GM12878 (cell line): ENCODE measurements around the gene MFGE8. TPM values are rescaled to one million over a fixed set of nuclear protein-coding genes. Genes with fewer than 3 reads are reported as not detected.
A peak's percentile ranks its signal among the peaks of the same experiment; 100 is the strongest.

ENCODE experiments used
- ATAC-seq: fragments of 200-7000 bp; cut with Tn5 transposase; 3 replicates; pipeline ENCODE4 v1.9.1; 2020; ENCODE audit warnings: mild to moderate bottlenecking, moderate library complexity
- BruUV-seq: library from RNA; stranded (reverse); fragments of 400-500 nt; replicated peaks from 2 replicates; lab custom pipeline; 2021; lab: Mats Ljungman, UMichigan
- CTCF ChIA-PET: fragments of 300-600 bp; sonication (Branson Sonifier 250); formaldehyde crosslinking; extraction: SDS; loops from one replicate; lab custom pipeline; 2021; ENCODE audit warnings: inconsistent platforms; lab: Yijun Ruan, JAX
- POLR2A ChIA-PET: fragments of 350-600 bp; formaldehyde crosslinking; extraction: SDS; loops from one replicate; lab custom pipeline; 2021; ENCODE audit warnings: inconsistent platforms; lab: Charles Lee
- RAD21 ChIA-PET: fragments of 300-600 bp; sonication (Branson Sonifier 250); formaldehyde crosslinking; loops from one replicate; lab custom pipeline; 2023; ENCODE audit warnings: antibody characterized with exemption; ENCODE audit not compliant: unreplicated experiment; lab: Charles Lee
- SMC1A ChIA-PET: fragments of 300-600 bp; sonication (Branson Sonifier 250); formaldehyde crosslinking; loops from one replicate; lab custom pipeline; 2023; ENCODE audit not compliant: unreplicated experiment, uncharacterized antibody; lab: Charles Lee
- DNase-seq: peaks from one replicate; pipeline ENCODE4 v3.0.0-alpha.2; 2011; ENCODE audit warnings: low read depth, low spot score
- FAIRE-seq: peaks from 3 replicates; lab custom pipeline; 2011; peaks lifted over from hg19 to GRCh38; lab: Jason Lieb, UNC
- H2AFZ ChIP-seq: 2 replicates; pipeline ENCODE4 v1.6.0; 2011; ENCODE audit warnings: low read depth, low read length, control low read depth; ENCODE audit not compliant: control insufficient read depth
- H3K27ac ChIP-seq: 2 replicates; pipeline ENCODE4 v1.5.1; 2011; ENCODE audit warnings: control low read depth; ENCODE audit not compliant: control insufficient read depth, insufficient read depth
- H3K27me3 ChIP-seq, 2 experiments: replicated peaks in 1 of 2; 2 replicates each; pipeline versions ENCODE4 v1.6.0 to v1.6.1; 2011; ENCODE audit warnings: low read length in 1 of 2; ENCODE audit not compliant: control insufficient read depth in 2 of 2, insufficient read depth in 2 of 2
- H3K36me3 ChIP-seq, 2 experiments: 2 replicates each; pipeline ENCODE4 v1.5.1; 2011; ENCODE audit warnings: low read length in 1 of 2; ENCODE audit not compliant: control insufficient read depth in 2 of 2, insufficient read depth in 2 of 2
- H3K4me1 ChIP-seq: 2 replicates; pipeline ENCODE4 v1.6.1; 2011; ENCODE audit warnings: mild to moderate bottlenecking, low read length, moderate library complexity, mixed read lengths; ENCODE audit not compliant: control insufficient read depth, insufficient read depth
- H3K4me2 ChIP-seq: 2 replicates; pipeline ENCODE4 v1.6.0; 2011; ENCODE audit warnings: control low read depth; ENCODE audit not compliant: control insufficient read depth, insufficient read depth
- H3K4me3 ChIP-seq: fragments of 200-600 bp; sonication (generic); 2 replicates; pipeline ENCODE4 v1.5.1; 2016
- H3K79me2 ChIP-seq: 2 replicates; pipeline ENCODE4 v1.6.0; 2011; ENCODE audit warnings: low read length; ENCODE audit not compliant: control insufficient read depth, insufficient read depth
- H3K9ac ChIP-seq: 2 replicates; pipeline ENCODE4 v1.8.0; 2011; ENCODE audit warnings: low read length, control low read depth, mixed read lengths; ENCODE audit not compliant: control insufficient read depth, insufficient read depth
- H3K9me3 ChIP-seq: replicated peaks from 3 replicates; pipeline ENCODE4 v1.5.1; 2011; ENCODE audit warnings: mild to moderate bottlenecking, low read length; ENCODE audit not compliant: control insufficient read depth, insufficient read depth
- H4K20me1 ChIP-seq: 2 replicates; pipeline ENCODE4 v1.6.0; 2011; ENCODE audit not compliant: control insufficient read depth, insufficient read depth
- BRCA1 ChIP-seq: IDR thresholded peaks from 2 replicates; pipeline ENCODE4 v1.6.1; 2011; ENCODE audit warnings: low read depth, low read length, improper control_type of control experiment
- CBX3 ChIP-seq: fragments of 200-600 bp; sonication (generic); IDR thresholded peaks from 2 replicates; pipeline ENCODE4 v1.6.1; 2016; ENCODE audit warnings: low read depth, borderline replicate concordance
- ELK1 ChIP-seq: IDR thresholded peaks from 2 replicates; pipeline ENCODE4 v1.6.1; 2012; ENCODE audit warnings: low read depth, low read length, improper control_type of control experiment
- HDAC2 ChIP-seq: fragments of 200-600 bp; sonication (generic); IDR thresholded peaks from 2 replicates; pipeline ENCODE4 v1.6.1; 2017
- NFIC ChIP-seq: IDR thresholded peaks from 2 replicates; pipeline ENCODE4 v1.6.1; 2012; ENCODE audit warnings: low read depth, mild to moderate bottlenecking, inconsistent platforms, low read length, moderate library complexity
- NR2C1 ChIP-seq: fragments of 450-650 bp; IDR thresholded peaks from 2 replicates; pipeline ENCODE4 v1.6.1; 2017; ENCODE audit warnings: antibody characterized with exemption, mild to moderate bottlenecking, moderate library complexity
- POLR2AphosphoS5 ChIP-seq: IDR thresholded peaks from 2 replicates; pipeline ENCODE4 v1.6.1; 2011; ENCODE audit warnings: mild to moderate bottlenecking, low read length, inconsistent platforms
- RB1 ChIP-seq: fragments of 450-650 bp; formaldehyde crosslinking; IDR thresholded peaks from 2 replicates; pipeline ENCODE4 v1.6.1; 2017; ENCODE audit warnings: mild to moderate bottlenecking, borderline replicate concordance
- RCOR1 ChIP-seq: conservative IDR thresholded peaks from 2 replicates; pipeline ENCODE4 v1.6.1; 2012; ENCODE audit warnings: low read depth, low read length, improper control_type of control experiment
- SIX5 ChIP-seq: IDR thresholded peaks from 2 replicates; pipeline ENCODE4 v1.6.1; 2011; ENCODE audit warnings: mild to moderate bottlenecking, low read depth, low read length, moderate library complexity; ENCODE audit not compliant: severe bottlenecking
- SMARCA5 ChIP-seq: fragments of 450-650 bp; IDR thresholded peaks from 2 replicates; pipeline ENCODE4 v1.6.1; 2017; ENCODE audit warnings: mild to moderate bottlenecking
- SPI1 ChIP-seq: IDR thresholded peaks from 2 replicates; pipeline ENCODE4 v1.6.1; 2011; ENCODE audit warnings: low read depth, mild to moderate bottlenecking, low read length, moderate library complexity, borderline replicate concordance; ENCODE audit not compliant: insufficient read depth
- STAT3 ChIP-seq: IDR thresholded peaks from 2 replicates; pipeline ENCODE4 v1.6.1; 2011; ENCODE audit warnings: low read depth, low read length, improper control_type of control experiment
- TCF7 ChIP-seq: IDR thresholded peaks from 2 replicates; pipeline ENCODE4 v1.6.1; 2014; ENCODE audit warnings: antibody characterized with exemption, borderline replicate concordance
- ZSCAN29 ChIP-seq: fragments of 450-650 bp; IDR thresholded peaks from 2 replicates; pipeline ENCODE4 v1.6.1; 2017; ENCODE audit warnings: mild to moderate bottlenecking, moderate library complexity
- WGBS: methylation state at CpG from one replicate; pipeline ENCODE4 v1.1.6; 2016; ENCODE audit warnings: low lambda C conversion rate; ENCODE audit not compliant: insufficient replicate concordance, insufficient coverage; ENCODE audit errors: missing lambda C conversion rate; 5-methylcytosine and 5-hydroxymethylcytosine counted together
- in situ Hi-C: fragments of 300-500 bp; cut with MboI; formaldehyde crosslinking; loops from 9 replicates; pipeline ENCODE4 v1.14.3; 2018; ENCODE audit warnings: mixed read lengths
- intact Hi-C: fragments of 100-400 bp; cut with micrococcal nuclease; formaldehyde crosslinking; loops from one replicate; pipeline ENCODE4 v1.14.2; 2022; ENCODE audit not compliant: unreplicated experiment
- polyA plus RNA-seq, 11 experiments: library from polyadenylated mRNA; depleted of rRNA in 4 of 11; unstranded in 6 of 11; stranded (reverse) in 5 of 11; fragments of >200 nt; fragmentation: Nextera tagmentation in 4 of 11; fragmentation: Illumina TruSeq in 1 of 11; extraction: Ambion mirVana in 4 of 11; extraction: Trizol in 1 of 11; gene quantifications; 1 replicate in 1 of 11; 2 replicates in 10 of 11; pipeline versions ENCODE4 v1.2.1 to v1.2.3, GENCODE V29; 2011 to 2016; ENCODE audit warnings: inconsistent platforms in 2 of 11, missing spikeins in 2 of 11, low read depth in 1 of 11
- total RNA-seq, 4 experiments: library from RNA; depleted of rRNA in 3 of 4; stranded (reverse); fragments of >200 nt in 3 of 4; fragmentation: Illumina TruSeq in 1 of 4; extraction: Trizol in 1 of 4; gene quantifications; 2 replicates each; pipeline versions ENCODE4 v1.2.1 to v1.2.3, GENCODE V29; 2013 to 2021

MFGE8 gene
- total and polyA plus RNA-seq, 10 of the 15 experiments (the other 5 are each of a cell fraction or from before 2014, with no cell fraction given) = 0.81 to 5.9 (median 1.0) TPM; not detected in 2

GRCh38 chr15:88913850-88914169 is 631 bp upstream of the MFGE8 start:
- Histone ChIP-seq H3K9ac (no peak overlapping the region), H3K27me3 (peaks cover 0 to 2% of the 10 kb centered on the region in 2 experiments; a peak in 2 of 4 replicates), H3K9me3 (no peaks in the 10 kb centered on the region), H3K27ac (no peak overlapping the region), H3K36me3 (no peaks in the 10 kb centered on the region), H4K20me1 (no peaks in the 10 kb centered on the region), H3K4me1 (peaks cover 2% of the 10 kb centered on the region; the same call in 1 of the 2 replicates), H3K79me2 (no peaks in the 10 kb centered on the region), H3K4me3 (peak overlapping the region; percentile 69; the same call in 1 of the 2 replicates), H2AFZ (no peak overlapping the region), H3K4me2 (peak overlapping the region; percentile 96; the same call in 1 of the 2 replicates)
- intact Hi-C loops (no loop called here), in situ Hi-C loops (no loop called here)
- WGBS = 60% methylated on average over 4 of the region's 4 CpGs
- ATAC-seq (no peak), FAIRE-seq (peak; percentile 23), DNase-seq (no peak)
- no TSS peak for BruUV-seq
- ChIA-PET SMC1A (no interaction called here), POLR2A (interaction anchor here (0.6 kb wide), 1 partner anchor 1849 kb away, joined by 3 read pairs; no protein-coding TSS in a partner anchor), CTCF (interaction anchor here (0.8 kb wide), 1 partner anchor 11 kb away, joined by 3 read pairs; no protein-coding TSS in a partner anchor), RAD21 (no interaction called here)
- TF ChIP-seq RCOR1 (no peak), ZSCAN29 (no peak), BRCA1 (no peak), NFIC (no peak), STAT3 (no peak), SIX5 (no peak), POLR2AphosphoS5 (no peak), NR2C1 (no peak), HDAC2 (no peak), RB1 (no peak), CBX3 (no peak), SMARCA5 (no peak), ELK1 (no peak), SPI1 (no peak), TCF7 (no peak)
